Right cardiac atrium (tissue), 5 donors: ENCODE results near the gene COX8A. TPM values are rescaled to one million over a fixed set of nuclear protein-coding genes. Genes with fewer than 3 reads are reported as not detected.

Experiments
- ATAC-seq, 2 donors: fragments of 200-7000 bp; cut with Tn5 transposase; one replicate each; pipeline versions ENCODE4 v1.8.0 to v1.9.1; 2020; ENCODE audit warnings: moderate library complexity in 2 of 2, mild to moderate bottlenecking in 1 of 2
- DNase-seq, 3 donors: peaks; one replicate each; pipeline ENCODE4 v3.0.0-alpha.2; 2020
- H3K27ac ChIP-seq: one replicate; pipeline ENCODE4 v1.5.1; 2013; ENCODE audit warnings: mild to moderate bottlenecking, low read length, control low read depth, moderate library complexity
- H3K27me3 ChIP-seq: one replicate; pipeline ENCODE4 v1.6.1; 2013; ENCODE audit not compliant: control insufficient read depth, insufficient read depth
- H3K4me1 ChIP-seq: one replicate; pipeline ENCODE4 v1.6.1; 2013; ENCODE audit warnings: low read length; ENCODE audit not compliant: control insufficient read depth, insufficient read depth
- H3K4me3 ChIP-seq: one replicate; pipeline ENCODE4 v1.5.1; 2013; ENCODE audit warnings: low read length, control low read depth
- H3K9me3 ChIP-seq: one replicate; pipeline ENCODE4 v1.6.1; 2013; ENCODE audit warnings: low read length; ENCODE audit not compliant: control insufficient read depth
- WGBS: extraction: QIAGEN DNeasy Blood & Tissue Kit; methylation state at CpG from one replicate; pipeline ENCODE4 v1.1.7; 2013; 5-methylcytosine and 5-hydroxymethylcytosine counted together
- intact Hi-C, 4 donors: fragments of 100-400 bp; cut with DNase I; formaldehyde crosslinking; loops; one replicate each; pipeline versions ENCODE4 v1.11.0 to v1.14.0; 2022 to 2023
- polyA plus RNA-seq: library from polyadenylated mRNA; stranded (reverse); fragments of 200-250 nt; gene quantifications from one replicate; pipeline ENCODE4 v1.2.3, GENCODE V29; 2013
- total RNA-seq, 4 donors: library from RNA; stranded (reverse); fragmentation: NEBNext Ultra II Directional; extraction: Animal tissue kit (Norgen Biotek cat#: 25700); gene quantifications; one replicate each; pipeline ENCODE4 v1.2.1, GENCODE V29; 2021
- donor health status: healthy with polysubstance abuse.
- donor health status: DM: no; HTN: yes; CAD: no.
- donor health status: DM: no; HTN: no; CAD: no.
- donor health status: DM: no; HTN: yes; CAD: no; lungs with severe emphysema.
- donor health status: DM: yes; HTN: yes; CAD: no.

COX8A gene
- total and polyA plus RNA-seq, 5 donors, result 726 to 2,526 (median 815) TPM

DNA sequence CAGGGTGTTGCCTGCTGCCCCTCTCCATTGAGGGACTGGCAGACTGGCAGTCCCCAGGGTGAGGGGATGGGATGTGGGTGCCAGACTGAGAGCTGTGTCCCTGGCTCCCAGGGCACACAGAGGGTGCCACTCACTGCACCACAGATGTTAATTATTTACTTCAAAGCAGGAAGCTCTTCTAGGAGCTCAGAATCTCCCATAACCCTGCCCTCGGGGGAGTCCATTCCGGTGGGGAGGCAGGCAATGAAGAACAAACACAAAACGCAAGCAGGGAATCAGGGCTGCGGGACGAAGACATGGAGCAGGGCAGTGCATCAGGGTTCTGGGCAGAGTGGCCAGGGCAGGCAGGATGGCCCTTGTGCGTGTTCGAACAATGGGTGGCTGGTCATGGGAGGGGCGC is 37.0 kb downstream of the COX8A start:
- H3K9me3 ChIP-seq, result no peaks in the 10 kb centered on the region
- peaks cover 4% of the 10 kb centered on the region for H3K4me1 ChIP-seq
- 93% methylated on average over 8 of the region's 8 CpGs for WGBS
- intact Hi-C loops, result no loop called here
- no peak overlapping the region for H3K4me3 ChIP-seq
- no peak for ATAC-seq
- H3K27me3 ChIP-seq, result no peaks in the 10 kb centered on the region
- no peak for DNase-seq
- H3K27ac ChIP-seq, result no peak overlapping the region

DNA sequence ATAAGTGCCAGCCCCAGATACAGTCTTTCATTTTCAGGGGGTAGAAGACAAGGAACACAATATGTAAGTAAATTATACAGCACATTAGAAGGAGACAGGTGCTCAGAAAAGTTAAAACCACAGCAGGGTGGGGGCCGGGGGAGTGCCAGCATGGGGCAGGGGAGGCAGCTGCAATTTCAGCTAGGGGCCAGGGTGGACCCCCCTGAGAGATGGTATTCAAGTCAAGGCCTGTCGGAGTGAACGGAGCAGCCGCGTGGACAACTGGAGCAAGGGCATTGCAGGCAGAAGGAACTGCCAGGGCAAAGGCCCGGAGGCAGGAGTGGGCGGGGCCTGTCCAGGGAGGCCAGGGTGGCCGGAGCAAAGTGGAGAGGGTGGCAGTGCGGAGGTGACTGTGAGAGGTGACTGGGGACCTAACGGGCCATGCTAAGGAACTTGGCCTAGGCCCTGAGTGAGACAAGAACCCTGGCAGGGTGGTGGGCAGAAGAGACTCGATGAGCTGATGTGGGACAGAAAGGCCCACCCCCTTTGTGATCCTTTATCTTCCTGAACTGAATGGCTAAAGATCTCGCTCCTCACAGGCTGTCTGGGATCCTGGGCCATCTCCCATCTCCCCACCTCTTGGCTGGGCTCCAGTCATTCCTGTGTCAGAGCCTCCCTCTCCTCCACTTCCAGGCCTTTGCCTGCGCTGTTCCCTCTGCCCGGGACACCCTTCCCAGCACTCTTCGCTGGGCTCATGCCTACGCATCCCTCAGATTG is 38.9 kb downstream of the COX8A start:
- intact Hi-C loops, result no loop called here
- DNase-seq (no peak), ATAC-seq (no peak)
- WGBS, result 93% methylated on average over 16 of the region's 16 CpGs
- Histone ChIP-seq H3K27me3 (no peaks in the 10 kb centered on the region), H3K4me1 (no peaks in the 10 kb centered on the region), H3K4me3 (no peak overlapping the region), H3K27ac (no peak overlapping the region), H3K9me3 (no peaks in the 10 kb centered on the region)

DNA sequence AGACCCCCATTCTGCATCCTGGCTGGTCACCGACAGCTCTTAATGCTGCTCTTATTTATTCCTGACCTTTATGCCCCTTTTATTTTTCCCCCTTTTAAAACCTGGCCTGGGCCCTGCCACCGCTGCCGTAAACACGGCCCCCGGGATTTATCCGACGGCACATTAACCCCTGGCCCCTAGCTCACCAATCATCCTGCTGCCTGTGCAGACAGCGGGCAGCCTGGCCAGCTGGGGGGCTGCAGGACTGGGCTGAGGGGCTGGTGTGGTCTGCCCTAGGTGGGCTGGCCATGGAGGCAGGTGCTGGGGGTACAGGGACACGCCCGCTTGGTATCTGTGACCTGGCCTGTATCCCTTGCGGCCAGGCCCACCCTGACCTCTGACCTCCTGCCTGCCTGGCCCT is 39.9 kb downstream of the COX8A start:
- WGBS, result 90% methylated on average over 11 of the region's 11 CpGs
- Histone ChIP-seq H3K9me3 (no peaks in the 10 kb centered on the region), H3K27ac (no peak overlapping the region), H3K4me3 (no peak overlapping the region), H3K27me3 (no peaks in the 10 kb centered on the region), H3K4me1 (no peaks in the 10 kb centered on the region)
- intact Hi-C loops, result no loop called here
- DNase-seq, result no peak
- no peak for ATAC-seq

DNA sequence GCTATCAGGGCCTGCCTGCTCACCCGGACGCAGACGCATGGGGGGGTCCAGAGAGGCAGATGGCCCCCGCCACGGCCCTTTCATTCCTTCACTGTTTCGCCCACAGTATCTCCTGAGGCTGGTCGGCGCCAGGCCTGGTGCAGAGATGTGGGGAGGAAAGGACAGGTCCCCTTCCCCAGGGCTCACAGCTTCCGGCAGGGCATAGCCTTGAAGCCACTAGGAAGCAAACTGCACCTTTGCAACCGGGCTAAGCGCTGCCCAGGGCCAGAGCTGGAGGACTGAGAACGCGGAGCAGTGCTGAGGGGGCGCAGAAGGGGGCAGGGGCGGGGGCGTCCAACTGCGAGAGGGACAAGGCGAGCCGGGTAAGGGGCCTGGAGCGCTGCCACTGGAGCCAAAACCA is 41.1 kb downstream of the COX8A start:
- H3K4me3 ChIP-seq, result no peak overlapping the region
- no peaks in the 10 kb centered on the region for H3K27me3 ChIP-seq
- ATAC-seq (no peak), DNase-seq (no peak)
- no peaks in the 10 kb centered on the region for H3K4me1 ChIP-seq
- H3K9me3 ChIP-seq, result no peaks in the 10 kb centered on the region
- no peak overlapping the region for H3K27ac ChIP-seq
- 86% methylated on average over 20 of the region's 20 CpGs for WGBS
- intact Hi-C loops, result no loop called here

- intact Hi-C loops, result no loop called here
- Histone ChIP-seq H3K27me3 (no peaks in the 10 kb centered on the region), H3K27ac (no peak overlapping the region), H3K4me3 (no peak overlapping the region), H3K9me3 (no peaks in the 10 kb centered on the region), H3K4me1 (no peaks in the 10 kb centered on the region)
- no peak for ATAC-seq
- DNase-seq, result no peak
- 92% methylated on average over 35 of the region's 35 CpGs for WGBS
Observed at GRCh38 chr11:64015935-64016845, 41.8 kb downstream of the COX8A start.

DNA sequence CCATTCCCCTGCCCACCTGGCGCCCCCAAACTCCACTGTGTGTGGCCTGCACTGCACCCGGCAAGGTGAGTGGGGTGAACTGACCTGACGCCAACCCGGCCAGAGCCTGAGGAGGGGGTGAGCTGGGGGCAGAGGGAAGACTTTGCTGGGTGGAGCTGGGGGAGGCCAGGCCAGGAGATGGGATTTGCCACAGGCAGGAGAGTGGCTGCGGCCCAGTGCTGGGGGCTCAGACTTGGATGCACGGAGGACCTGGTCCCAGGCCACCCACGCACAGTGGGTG is 43.5 kb downstream of the COX8A start:
- no peak for ATAC-seq
- 84% methylated on average over 7 of the region's 7 CpGs for WGBS
- intact Hi-C loops, result no loop called here

DNA sequence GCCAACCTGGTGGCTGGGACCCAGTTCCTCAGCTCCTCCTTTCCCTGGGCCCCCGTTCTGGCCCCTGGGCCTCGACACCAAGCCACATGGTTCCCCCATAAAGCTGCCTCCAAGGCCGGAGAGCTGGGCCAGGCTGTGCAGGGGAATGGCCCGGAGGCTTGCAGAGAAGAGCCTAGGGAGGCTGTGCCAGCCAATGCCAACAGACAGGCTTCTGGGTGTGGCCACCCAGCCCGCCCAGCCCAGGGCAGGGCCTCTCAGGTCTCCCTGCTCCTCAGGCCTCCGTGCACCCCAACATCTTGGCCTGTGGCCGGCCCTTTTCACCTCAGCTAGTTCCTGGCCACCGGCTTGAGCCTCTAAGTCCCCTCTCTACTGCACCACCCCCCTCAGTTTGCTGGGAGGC is 43.9 kb downstream of the COX8A start:
- Histone ChIP-seq H3K27me3 (no peaks in the 10 kb centered on the region), H3K27ac (no peak overlapping the region), H3K4me3 (no peak overlapping the region), H3K4me1 (peaks cover under 1% of the 10 kb centered on the region), H3K9me3 (no peaks in the 10 kb centered on the region)
- DNase-seq (no peak), ATAC-seq (no peak)
- 89% methylated on average over 8 of the region's 8 CpGs for WGBS
- intact Hi-C loops, result no loop called here

More for the DNA sequence above, 43.5 kb downstream of the COX8A start:
- Histone ChIP-seq H3K4me3 (no peak overlapping the region), H3K27ac (no peak overlapping the region), H3K9me3 (no peaks in the 10 kb centered on the region), H3K4me1 (no peaks in the 10 kb centered on the region), H3K27me3 (no peaks in the 10 kb centered on the region)
- DNase-seq, result no peak

DNA sequence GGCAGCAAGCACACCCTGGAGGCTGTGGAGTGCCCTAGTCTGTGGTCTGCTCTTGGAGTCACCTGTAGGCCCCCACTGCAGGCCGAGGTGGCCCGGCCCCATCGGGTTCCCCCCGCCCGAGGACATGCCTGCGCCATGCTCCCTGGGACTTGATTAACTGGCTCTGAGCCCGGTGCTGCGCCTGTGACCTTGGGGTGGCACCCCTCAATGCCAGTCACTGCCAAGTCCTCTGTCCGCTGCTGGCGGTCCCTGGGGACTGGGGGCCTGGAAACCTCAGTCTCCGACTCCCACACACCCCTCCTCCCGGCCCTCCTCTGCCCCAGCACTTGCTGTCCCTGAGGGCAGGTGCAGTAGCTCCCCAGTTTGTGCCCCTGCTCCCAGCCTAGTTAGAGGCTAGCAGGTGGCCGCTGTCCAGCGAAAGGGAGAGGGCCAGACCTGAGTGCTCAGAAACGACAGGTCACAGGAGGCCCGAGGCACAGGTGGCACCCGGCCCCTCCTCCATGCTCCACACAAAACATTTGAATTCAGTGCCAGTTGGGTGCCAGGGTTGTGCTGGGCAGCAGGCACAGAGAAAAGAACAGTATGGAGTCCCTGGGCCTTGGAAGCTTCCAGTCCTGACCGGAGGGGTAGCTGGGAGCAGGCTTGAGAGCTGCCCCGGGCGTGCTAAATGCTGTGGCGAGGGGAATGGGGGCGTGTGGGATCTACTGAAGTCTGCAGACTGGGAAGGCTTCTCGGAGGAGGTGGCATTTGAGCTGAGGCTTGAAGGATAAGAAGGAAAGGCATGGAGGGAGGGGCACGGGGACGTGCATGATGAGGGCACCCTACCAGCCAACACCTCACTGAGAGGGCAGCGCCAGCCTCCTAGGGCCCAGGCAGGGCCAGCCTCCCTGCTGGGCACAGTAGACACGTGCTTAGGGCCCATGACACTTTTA is 45.0 kb downstream of the COX8A start:
- 75% methylated on average over 27 of the region's 27 CpGs for WGBS
- H3K4me3 ChIP-seq, result no peak overlapping the region
- ATAC-seq (peak; percentile 6 to 20), DNase-seq (peak in 1 of 3 donors; percentile 76)
- no peaks in the 10 kb centered on the region for H3K27me3 ChIP-seq
- H3K4me1 ChIP-seq, result peaks cover 3% of the 10 kb centered on the region
- no peak overlapping the region for H3K27ac ChIP-seq
- H3K9me3 ChIP-seq, result no peaks in the 10 kb centered on the region
- intact Hi-C loops, result no loop called here

- H3K4me3 ChIP-seq, result no peak overlapping the region
- DNase-seq (no peak), ATAC-seq (peak in 1 of 2 donors; percentile 4)
- H3K27me3 ChIP-seq, result no peaks in the 10 kb centered on the region
- peaks cover 3% of the 10 kb centered on the region for H3K4me1 ChIP-seq
- no peak overlapping the region for H3K27ac ChIP-seq
- H3K9me3 ChIP-seq, result no peaks in the 10 kb centered on the region
- WGBS, result 79% methylated on average over 22 of the region's 22 CpGs
- intact Hi-C loops, result no loop called here
Observed at GRCh38 chr11:64020976-64021756, 46.7 kb downstream of the COX8A start.

DNA sequence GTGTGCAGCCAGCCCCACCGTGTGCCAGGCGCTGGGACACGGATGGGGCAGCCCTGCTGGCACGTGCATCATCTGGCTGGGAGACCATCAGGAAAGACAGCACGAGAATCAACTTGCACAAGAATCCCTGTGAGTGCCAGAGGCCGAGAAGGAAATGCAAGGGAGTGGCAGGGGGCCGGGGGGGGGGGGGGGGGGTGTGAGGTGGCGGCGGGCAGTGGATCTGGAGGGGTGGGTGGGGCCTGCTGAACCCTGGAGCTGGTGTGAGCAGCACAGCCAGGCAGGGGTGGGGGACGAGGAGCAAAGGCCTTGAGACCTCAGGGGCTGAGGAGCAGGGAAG is 47.3 kb downstream of the COX8A start:
- H3K27ac ChIP-seq, result no peak overlapping the region
- no peaks in the 10 kb centered on the region for H3K9me3 ChIP-seq
- intact Hi-C loops, result no loop called here
- ATAC-seq, result peak in 1 of 2 donors; percentile 42
- no peaks in the 10 kb centered on the region for H3K27me3 ChIP-seq
- no peak overlapping the region for H3K4me3 ChIP-seq
- H3K4me1 ChIP-seq, result peaks cover 3% of the 10 kb centered on the region
- 49% methylated on average over 10 of the region's 10 CpGs for WGBS
- DNase-seq, result peak in 1 of 3 donors; percentile 80
